HG03045 (cell line): Measurements from ENCODE around the gene DPCD.
A peak's percentile ranks its signal among the peaks of the same experiment; 100 is the strongest.

Experiments
- ATAC-seq: cut with Tn5 transposase; IDR thresholded peaks from one replicate; pipeline ENCODE4 v1.9.1; 2021; ENCODE audit warnings: mild to moderate bottlenecking, moderate library complexity; ENCODE audit not compliant: unreplicated experiment

DPCD gene

DNA sequence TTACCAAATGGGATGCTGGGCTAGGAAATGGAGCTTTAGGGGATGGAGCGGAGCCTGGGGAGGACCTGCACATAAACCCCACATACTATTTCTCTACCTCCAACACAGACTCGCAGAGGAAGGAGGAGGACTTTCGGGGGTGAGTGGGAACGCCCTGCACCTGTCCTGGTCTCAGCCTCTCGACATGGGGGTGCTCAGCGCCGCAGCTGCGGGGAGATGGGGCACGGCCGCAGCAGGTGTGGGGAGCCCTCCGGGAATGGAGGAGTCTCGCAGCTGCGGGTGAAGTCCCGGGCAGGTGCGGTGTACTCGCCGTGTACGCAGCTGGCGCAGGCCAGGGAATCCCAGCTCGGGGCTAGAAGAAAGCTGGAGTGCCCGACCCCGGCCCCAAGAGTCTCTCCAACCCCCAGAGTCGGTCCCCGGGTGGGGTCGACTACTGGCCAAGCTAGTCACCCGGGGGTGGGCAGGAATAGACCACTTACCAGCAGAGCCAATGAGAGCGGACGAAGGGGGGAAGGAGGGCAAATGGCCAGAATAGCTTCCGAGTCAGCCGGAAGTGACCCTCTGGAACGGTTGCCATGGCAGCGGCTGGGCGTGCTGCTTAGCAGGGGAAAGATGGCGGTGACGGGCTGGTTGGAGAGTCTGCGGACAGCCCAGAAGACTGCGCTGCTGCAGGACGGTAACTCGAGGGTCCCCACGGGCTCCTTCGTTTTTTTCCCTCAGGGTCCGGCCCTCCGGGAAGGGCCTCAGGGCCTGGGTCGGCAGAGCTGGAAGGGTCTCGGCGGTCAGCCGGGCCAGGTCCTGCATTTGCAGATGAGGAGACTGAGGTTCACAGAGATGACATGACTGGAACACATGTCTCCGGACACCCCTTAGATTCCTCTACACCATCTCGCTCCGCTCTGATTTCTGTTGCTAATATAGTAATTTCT lies at the start of gene DPCD, which contains the start of gene POLL:
DPCD (plus strand) TSS at position 597 of the 929 bp plus-strand sequence; CDS start at position 613, 16 bp downstream.
POLL (minus strand) TSS at position 533 of the 929 bp plus-strand sequence. CDS start 897 bp downstream, outside the sequence.
- peak; percentile 95 for ATAC-seq

DNA sequence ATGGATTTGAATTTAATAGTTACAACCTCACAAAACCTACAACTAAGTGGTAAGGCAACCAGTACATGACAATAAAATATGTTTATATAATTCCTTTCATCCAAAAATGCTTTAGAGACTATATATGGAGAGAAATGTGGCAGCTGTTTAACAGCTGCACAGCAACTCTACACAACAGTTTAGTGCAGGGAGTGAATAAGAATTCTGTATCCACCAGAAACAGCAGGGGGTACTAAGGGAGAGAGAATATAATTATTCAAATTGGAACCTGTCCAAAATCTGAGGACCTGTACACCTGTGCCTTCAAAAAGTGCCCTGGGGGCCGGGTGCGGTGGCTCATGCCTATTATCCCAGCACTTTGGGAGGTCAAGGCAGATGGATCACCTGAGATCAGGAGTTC lies 49.7 kb upstream of the DPCD start:
- no peak for ATAC-seq

DNA sequence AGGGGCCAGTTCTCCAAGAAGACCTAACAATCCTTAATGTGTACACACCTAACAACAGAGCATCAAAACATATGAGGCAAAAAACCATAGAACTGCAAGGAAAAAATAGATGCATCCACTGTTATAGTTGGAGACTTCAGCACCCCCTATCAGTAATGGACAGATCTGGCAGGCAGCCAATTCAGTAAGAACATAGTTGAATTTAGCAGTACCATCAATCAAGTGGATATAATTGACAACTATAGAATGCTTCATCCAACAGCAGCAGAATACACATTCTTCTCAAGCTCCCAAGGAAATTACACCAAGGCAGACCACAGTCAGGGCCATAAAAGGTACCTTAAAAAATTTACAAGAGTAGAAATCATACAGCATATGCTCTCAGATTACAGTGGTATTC lies 42.2 kb upstream of the DPCD start:
- no peak for ATAC-seq

DNA sequence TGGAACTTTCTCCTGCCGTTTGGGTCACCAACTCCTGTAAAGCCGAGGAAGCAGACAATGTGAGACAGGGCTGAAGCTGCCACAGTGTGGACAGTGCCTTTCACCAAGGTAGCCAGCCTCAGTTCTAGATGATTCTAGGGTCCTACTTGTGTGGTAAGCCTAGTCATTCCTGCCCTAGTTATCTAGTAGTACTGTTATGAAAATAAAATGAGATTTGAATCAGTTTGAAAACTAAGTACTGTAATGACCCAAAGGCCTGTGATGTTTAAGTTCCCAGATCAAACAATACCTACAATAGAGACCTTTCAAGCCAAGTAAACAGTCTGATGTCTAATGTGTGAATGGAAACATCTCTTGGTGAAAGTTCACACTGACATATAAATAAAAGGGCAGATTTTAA lies 37.2 kb upstream of the DPCD start:
- no peak for ATAC-seq

- no peak for ATAC-seq
Measured at GRCh38 chr10:101552442-101552841, 35.7 kb upstream of the DPCD start.

DNA sequence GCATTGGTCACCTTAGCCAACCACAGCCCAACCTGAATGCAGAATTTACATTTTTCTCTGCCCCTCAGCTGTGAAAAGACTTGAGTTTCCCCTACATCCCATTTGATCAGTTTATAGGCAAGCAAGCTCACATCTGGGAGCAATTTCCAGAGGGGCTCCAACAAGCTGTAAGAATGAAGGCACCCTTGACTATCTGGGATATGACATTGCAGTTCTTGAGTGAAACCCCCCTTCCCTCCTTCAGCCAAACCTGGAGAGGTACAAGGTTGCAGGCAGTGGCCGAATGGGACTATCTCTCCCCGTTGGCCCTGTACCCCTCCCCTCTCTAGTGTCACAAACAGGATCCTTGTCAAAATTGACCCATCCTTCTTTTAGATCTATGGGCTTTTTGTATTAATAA lies 30.6 kb upstream of the DPCD start:
- no peak for ATAC-seq

- no peak for ATAC-seq
Measured at GRCh38 chr10:101558204-101558603, 29.9 kb upstream of the DPCD start.

GRCh38 chr10:101558671-101559595 lies 29.2 kb upstream of the DPCD start:
- no peak for ATAC-seq

- no peak for ATAC-seq
Measured at GRCh38 chr10:101559596-101560297, 28.4 kb upstream of the DPCD start.

- ATAC-seq, result no peak
Measured at GRCh38 chr10:101560298-101561067, 27.6 kb upstream of the DPCD start.

GRCh38 chr10:101561068-101561915 lies 26.8 kb upstream of the DPCD start:
- no peak for ATAC-seq

GRCh38 chr10:101562231-101562630 lies 25.9 kb upstream of the DPCD start:
- no peak for ATAC-seq

DNA sequence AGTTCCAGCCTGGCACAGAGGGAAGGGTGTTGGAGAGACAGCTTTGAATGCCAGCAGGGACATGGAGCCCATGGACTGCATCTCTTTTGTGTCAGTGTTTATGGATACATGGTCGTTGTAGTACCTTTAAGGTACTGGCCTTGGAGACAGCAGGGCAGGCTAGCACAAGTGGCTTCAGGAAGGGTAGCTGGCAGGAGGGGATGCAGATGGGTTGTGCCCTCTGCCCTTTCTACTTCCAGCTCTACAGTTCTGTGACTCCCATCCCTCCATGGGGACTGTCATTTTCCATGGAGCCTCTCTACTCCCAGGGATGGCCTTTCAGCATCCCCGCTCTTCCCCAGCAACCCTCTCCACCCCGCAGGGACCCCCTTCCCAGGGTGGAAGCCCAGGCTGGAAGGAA lies 25.1 kb upstream of the DPCD start:
- ATAC-seq, result no peak

GRCh38 chr10:101563497-101564040 lies 24.6 kb upstream of the DPCD start:
- ATAC-seq, result no peak

DNA sequence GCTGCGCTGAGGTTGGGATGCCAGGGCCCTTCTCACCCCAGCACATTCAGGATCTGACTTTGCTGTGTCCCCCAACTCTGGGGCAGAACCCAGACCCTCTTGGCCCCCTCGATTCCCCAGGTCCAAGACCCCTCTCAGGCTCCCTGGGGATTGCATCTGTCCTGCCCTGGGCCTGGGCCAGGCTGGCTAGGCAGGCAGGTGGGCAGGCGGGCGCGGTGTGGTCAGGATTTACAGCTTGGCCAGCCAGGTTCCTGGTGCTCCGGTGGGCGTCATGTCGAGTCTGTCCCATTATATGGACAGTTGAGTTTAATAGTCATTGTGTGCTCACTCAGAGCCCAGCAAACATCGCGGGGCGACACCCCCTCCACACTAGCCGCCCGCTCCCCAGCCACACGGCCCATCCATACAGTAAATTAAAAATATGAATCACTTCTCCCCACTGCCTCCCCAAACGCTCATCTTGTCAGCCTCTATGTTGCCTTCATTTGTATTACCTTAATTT lies 23.6 kb upstream of the DPCD start:
- no peak for ATAC-seq

DNA sequence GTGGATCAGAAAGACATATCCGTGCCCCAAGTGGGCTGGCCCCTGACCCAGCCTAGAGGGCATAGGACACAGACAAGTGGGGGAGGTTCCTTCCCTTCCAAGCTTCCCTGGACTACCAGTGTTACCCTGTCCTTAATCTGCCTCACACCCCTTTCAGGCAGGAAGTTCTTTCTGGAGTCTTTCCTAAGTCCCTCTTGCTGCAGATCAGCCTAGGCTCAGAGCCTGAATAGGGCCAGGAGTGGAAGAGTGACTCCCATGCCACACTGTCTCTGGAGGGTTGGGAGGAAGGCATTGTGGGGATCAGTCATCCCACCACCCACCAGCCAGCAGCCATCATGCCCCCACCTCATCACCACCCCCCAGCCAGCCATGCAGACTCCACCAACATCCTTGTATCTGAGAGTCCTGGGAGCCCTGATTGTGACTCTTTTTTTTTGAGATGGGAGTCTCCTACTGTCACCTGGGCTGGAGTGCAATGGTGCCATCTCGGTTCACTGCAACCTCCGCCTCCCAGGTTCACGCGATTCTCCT lies 22.7 kb upstream of the DPCD start:
- no peak for ATAC-seq

- ATAC-seq, result no peak
Measured at GRCh38 chr10:101565936-101566332, 22.2 kb upstream of the DPCD start.

DNA sequence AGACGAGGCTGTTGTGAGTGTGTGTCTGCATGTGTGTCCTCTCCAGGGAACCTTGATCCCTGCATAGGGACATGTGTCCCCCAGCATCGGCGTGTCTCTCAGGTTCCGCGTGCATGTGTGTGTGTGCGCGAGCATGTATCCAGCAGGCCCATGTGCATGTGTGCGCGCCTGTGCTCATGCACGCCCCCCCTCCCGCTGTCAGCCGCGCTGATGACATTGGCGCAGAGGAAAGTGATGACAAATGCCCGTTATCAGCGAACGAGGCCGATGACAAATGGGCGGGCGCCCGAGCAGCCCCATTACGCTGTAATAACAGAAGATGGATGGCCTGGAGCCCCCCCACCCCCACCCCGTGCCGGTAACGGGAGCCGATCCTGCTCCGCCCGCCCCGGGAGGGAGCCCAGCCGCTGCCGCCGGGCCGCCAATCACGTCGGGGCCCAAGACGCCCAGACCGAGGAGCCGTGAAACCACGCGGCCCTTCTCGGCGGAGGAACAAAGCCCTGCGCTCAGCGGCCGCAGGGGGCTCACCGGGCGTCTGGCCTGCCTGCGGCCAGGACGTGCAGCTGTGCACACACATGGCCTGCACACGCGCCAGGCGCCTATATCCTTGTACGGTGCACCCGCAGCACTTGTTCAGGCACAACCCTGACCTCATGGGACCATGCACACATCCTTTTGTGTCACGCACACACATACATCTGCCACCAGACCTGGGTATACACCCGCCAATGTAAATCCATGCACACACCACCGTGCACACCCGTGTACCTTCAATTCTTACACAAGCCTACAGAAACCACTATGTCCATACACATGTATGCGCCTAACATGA lies 21.6 kb upstream of the DPCD start:
- ATAC-seq, result no peak
